ENCODE measurements around the gene FMO1.

DNA sequence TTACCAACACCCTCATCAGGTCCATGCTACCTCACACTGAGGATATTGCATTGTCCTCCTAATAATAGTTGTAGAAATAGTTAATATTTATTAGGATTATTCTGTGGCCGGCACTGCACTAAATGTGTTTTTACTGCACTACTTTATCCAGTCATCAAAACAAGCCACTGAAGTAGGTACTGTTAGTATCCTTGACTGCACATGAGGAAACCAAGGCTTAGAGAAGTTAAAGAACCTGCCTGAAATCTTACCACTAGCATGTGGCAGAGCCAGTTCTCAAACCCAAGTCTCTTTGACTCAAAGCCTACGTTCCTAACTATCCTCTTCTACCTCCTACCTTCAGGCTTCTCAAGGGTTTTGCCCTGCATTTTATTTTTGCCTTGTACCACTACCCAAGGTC, 30.9 kb downstream of the FMO1 start:
- TF ChIP-seq, protein P1, sequence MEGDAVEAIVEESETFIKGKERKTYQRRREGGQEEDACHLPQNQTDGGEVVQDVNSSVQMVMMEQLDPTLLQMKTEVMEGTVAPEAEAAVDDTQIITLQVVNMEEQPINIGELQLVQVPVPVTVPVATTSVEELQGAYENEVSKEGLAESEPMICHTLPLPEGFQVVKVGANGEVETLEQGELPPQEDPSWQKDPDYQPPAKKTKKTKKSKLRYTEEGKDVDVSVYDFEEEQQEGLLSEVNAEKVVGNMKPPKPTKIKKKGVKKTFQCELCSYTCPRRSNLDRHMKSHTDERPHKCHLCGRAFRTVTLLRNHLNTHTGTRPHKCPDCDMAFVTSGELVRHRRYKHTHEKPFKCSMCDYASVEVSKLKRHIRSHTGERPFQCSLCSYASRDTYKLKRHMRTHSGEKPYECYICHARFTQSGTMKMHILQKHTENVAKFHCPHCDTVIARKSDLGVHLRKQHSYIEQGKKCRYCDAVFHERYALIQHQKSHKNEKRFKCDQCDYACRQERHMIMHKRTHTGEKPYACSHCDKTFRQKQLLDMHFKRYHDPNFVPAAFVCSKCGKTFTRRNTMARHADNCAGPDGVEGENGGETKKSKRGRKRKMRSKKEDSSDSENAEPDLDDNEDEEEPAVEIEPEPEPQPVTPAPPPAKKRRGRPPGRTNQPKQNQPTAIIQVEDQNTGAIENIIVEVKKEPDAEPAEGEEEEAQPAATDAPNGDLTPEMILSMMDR (IDR thresholded peaks at IDR 0.05): no peak
- no peak for TF ChIP-seq ZFX (IDR thresholded peaks at IDR 0.05; ENCODE audit: borderline replicate concordance)

All from 22Rv1 (cell line).